GM18951 (cell line): ENCODE measurements around the gene UGDH.

Experiments used
- POLR2A ChIP-seq: IDR thresholded peaks from 4 replicates; pipeline ENCODE4 v1.6.1; 2011; ENCODE audit warnings: mild to moderate bottlenecking; ENCODE audit not compliant: insufficient read length, insufficient read depth; ENCODE audit errors: extremely low read depth
- in situ Hi-C: fragments of 300-500 bp; cut with MboI; formaldehyde crosslinking; loops from one replicate; pipeline ENCODE4 v1.12.0; 2022; ENCODE audit warnings: low sequenced_read_pairs, mixed read lengths, inconsistent platforms; ENCODE audit not compliant: unreplicated experiment

UGDH gene

DNA sequence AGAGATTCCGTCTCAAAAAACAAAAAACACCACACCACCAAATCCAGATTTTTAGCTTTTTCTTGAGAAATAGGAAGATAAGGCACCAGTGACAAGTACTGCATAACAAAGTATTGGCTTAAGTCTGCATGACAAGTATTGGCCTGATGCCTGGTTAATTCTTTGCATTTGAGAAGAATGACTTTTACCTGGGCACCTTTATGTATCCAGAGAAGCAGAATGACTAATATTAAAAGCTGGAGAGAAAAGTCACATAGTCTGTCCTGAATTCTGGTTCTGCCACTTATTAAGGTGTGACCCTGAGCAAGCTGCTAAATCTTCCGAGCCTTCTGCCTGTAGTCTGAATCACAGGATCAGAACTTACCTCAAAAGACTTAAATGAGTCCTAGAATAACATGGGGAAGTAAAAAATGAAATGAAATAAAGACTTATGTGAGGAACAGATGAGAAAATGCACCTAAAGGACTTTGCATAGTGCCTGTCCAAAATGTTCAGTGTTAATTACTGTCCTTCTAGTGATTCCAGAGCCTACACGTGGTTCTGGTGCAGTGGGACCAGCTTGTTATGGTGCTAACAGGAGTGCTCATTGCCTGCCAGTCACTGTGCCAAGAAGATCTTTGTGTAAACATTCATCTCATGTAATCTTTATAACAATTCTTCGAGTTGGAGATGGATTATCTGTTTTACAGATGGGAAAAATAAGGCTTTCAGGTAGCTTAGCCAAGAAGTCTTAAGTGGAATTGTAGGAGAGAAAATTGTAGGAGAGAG lies 31.6 kb downstream of the UGDH start:
- TF ChIP-seq POLR2A, result no peak
- in situ Hi-C loops, result no loop called here

- TF ChIP-seq POLR2A, result no peak
- in situ Hi-C loops, result no loop called here
These were observed 32.9 kb downstream of the UGDH start for GRCh38 chr4:39494354-39494753.

GRCh38 chr4:39490322-39490721 lies 36.9 kb downstream of the UGDH start:
- no peak for TF ChIP-seq POLR2A
- in situ Hi-C loops, result no loop called here

GRCh38 chr4:39486221-39486804 lies 40.9 kb downstream of the UGDH start:
- TF ChIP-seq POLR2A, result no peak
- in situ Hi-C loops, result no loop called here

GRCh38 chr4:39484582-39485272 lies 42.5 kb downstream of the UGDH start:
- TF ChIP-seq POLR2A, result no peak
- in situ Hi-C loops, result no loop called here

DNA sequence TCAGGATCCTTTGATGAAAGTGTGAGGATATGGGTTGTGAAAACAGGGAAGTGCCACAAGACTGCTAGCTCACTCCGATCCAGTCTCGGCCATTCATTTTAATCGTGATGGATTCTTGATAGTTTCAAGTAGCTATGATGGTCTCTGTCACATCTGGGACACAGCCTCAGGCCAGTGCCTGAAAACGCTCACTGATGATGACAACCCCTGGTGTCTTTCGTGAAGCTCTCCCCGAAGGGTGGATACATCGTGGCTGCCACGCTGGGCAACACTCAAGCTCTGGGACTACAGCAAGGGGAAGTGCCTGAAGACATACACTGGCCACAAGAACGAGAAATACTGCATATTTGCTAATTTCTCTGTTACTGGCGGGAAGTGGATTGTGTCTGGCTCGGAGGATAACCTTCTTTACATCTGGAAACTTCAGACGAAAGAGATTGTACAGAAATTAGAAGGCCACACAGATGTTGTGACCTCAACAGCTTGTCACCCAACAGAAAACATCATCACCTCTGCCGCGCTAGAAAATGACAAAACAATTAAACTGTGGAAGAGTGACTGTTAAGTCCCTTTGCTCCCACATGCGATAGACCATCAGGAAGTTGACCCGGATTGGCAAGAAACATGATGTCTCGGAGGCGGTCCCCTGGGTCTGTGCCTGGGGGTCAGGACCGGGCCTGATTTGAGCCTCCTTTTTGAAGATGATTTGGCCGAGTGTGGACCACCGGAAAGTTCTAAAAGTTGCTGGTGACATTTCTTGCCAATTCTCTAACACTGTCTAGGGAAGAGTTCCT lies 46.1 kb downstream of the UGDH start:
- no peak for TF ChIP-seq POLR2A
- in situ Hi-C loops, result no loop called here

- in situ Hi-C loops, result no loop called here
- no peak for TF ChIP-seq POLR2A
These were observed 47.0 kb downstream of the UGDH start for GRCh38 chr4:39480251-39480650.

DNA sequence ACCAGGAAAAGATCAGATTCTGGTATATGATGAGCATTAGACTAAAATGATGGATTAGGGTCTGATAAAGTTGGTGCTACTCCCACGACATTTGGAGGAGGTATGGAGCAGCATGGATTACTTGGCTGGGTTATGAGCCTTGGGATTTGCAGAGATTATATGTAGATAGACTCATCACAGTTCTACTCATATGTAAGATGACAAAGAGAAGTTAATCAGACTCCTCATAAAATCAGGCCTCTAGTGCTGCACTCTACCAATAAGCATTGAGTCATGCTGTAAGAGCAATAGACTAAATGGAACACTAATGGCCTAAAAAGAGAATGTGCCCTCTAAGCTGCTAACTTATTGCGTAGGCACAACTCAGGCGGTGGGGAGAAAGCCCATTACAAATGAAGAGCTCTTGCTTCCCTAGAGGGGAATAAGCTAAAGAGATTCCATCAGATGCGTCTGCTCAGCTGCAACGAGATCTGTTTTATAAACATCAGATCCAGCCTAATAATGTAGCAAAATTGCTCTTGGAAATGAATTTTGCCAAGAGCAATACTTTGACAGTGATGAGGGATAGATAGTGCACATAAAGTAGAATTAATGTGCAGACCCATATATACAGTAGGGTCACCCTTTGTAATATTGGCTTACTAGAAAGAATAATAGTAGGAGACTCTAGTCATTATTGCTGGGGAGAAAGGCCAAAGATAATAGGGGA lies 50.9 kb downstream of the UGDH start:
- in situ Hi-C loops, result no loop called here
- TF ChIP-seq POLR2A, result no peak

DNA sequence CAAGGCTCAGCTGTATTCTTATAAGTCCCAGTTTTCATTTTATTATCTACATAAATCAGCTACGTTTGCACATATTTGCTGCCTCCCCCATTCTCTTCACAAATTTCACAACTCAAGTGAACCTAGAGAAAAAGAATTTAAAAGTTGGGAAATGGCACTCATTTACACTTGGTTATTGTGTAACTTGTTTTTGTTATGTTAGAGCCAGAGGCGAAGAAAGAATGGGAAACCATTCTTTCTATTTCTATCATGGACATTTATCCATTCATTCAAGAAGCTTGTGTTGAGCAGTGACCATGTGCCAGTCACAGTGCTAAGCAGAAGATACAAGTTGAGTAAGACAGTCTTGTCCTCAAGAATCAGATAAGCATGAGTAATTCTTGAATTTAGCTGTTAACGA lies 54.8 kb downstream of the UGDH start:
- no peak for TF ChIP-seq POLR2A
- in situ Hi-C loops, result no loop called here

DNA sequence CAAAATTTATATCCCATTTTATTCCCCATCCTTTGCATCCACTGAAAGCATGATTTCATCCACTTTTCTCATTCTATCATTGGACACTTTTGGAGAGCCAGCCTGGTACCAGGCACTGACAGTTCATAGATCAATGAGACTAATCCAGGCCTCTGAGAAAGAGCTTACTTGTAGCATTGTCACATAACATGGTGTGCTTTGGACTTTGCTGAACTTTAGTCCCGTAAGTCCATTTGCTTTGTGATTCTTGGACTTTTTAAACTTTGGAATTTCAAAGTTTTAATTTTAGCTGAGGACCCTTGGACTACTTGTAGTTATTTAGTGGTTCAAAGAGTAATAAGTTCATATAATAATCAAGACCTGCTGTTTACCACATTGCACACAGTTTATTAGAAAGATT lies 56.8 kb downstream of the UGDH start:
- no peak for TF ChIP-seq POLR2A
- in situ Hi-C loops, result no loop called here

DNA sequence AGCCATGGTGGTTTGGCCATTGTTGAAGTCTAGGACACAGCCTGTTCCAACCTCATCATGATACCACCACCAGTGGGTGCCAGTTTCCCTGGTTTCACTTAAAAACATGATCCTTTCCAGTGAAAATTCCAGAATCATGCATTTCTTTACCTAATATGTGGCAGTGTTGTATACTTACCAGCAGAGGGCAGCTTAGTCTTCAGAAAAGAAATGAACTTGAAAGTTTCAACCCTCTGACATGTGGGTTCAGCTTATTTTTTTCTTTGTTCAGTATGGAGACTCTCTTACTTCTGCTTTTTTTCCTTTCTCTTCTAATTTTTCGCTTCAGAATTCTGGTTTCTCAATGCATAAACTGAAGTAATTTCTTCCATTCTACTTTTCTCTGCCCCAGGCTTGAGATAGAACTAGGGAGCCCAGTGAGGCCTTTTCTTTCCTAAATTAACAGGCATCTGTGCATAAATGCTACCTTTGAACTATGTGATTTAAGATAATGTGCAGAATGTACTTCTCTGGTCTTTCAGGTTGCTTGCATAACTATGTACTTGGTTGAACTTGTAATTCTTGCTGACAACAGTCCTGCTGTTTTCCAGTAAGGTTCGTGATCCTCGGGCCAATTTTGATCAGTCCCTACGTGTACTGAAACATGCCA lies 57.7 kb downstream of the UGDH start:
- no peak for TF ChIP-seq POLR2A
- in situ Hi-C loops, result loop anchor here (10.0 kb wide), 1 partner anchor 505 kb away; the partner anchor contains the start of gene PDS5A

DNA sequence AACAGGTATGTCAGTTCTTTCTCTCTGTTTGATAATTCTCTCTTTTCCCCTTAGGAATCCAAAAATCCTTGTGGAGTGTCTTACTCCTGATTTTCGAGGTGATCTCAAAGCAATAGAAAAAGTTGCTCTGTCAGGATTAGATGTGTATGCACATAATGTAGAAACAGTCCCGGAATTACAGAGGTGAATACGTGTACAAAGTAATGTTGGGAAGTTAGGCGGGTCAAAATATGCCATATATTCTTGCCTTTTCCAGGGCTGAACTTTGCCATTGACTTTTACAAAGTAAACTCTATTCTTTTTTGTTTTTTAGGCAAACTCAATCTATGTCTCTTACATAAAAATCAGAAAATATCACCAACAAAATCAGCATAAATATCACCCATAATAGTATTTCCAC lies 59.8 kb downstream of the UGDH start:
- in situ Hi-C loops, result loop anchor here (10.0 kb wide), 1 partner anchor 507 kb away; the partner anchor contains the start of gene PDS5A
- TF ChIP-seq POLR2A, result no peak
